ENCODE data around the gene ATP1A3.
A peak's percentile ranks its signal among the peaks of the same experiment; 100 is the strongest.
"Not testable (repeated sequence)": the region's sequence is repeated elsewhere in the genome, so short reads cannot be mapped to it uniquely, and the experiment has no call there.

ATP1A3 gene

DNA sequence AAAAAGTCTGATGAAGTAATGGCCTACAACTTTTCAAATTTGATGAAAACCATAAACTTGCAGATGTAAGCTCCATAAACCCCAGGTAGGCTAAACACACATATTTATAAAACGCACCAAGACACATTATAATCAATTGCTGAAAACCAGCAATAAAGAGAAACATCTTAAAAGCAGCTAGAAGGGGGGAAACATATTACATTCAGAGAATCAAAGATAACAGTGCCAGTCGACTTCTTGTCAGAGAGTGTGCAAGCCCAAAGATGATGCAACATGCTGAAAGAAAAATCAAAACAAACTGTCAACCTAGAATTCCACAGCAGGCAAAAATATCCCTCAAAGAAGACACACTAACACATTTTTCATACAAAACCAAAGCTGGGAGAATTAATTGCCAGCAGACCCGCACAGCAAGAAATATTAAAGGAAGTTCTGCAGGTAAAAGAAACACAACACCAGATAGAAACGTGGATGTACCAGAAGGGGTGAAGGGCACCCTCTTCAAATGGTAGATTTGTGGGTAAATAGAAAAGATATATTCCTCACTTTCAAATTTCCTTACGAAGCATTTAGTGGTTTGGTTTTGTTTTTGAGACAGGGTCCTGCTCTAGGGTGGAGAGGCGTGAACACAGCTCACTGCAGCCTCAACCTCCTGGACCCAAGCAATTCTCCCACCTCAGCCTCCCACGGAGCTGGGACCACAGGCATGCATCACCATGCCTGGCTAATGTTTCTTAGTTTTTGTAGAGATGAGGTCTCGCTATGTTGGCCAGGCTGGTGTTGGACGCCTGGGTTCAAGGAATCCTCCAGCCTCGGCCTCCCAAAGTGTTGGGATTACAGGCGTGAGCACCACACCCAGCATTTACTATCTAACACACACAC lies 16.5 kb upstream of the ATP1A3 start:
- no peak for DNase-seq

DNA sequence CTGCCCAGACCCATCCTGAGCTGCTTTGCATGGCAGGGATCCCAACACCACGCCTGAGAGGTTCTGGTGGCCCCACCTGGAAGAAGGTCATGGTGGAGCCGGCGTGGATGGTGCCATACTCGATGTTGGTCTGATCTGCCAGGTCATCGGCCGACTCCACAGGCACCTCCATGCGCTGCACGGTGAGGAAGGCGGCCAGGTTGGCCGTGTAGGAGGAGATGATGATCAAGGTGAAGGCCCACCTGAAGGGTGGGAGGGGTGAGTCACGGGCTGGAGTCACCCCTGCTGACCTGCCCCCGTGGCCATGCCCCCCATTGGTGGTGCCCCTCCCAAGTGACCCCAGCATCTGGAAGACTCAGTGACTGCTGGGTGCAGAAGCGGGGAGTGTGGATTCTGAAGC lies 12.5 kb upstream of the ATP1A3 start:
- no peak for DNase-seq

DNA sequence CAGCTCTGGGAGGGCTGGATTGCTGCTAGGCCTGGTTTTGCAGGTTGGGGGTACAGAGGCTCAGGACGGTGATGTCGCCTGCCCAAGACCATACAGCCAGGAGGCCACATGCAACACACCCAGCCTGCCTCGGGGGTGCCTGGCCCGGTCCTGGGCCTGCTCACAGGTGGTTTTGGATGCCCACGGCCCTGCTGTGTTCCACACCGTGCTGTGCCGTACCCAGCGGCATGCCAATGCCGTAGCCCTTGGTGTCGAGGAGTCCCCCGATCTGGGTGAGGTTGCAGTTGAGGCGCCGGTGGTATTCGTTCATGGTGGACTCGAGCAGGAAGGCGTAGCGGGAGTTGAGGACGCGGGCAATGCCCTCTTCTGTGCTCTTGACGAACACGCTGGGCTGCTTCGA lies 11.5 kb upstream of the ATP1A3 start:
- DNase-seq = no peak

- DNase-seq = no peak
Observed at GRCh38 chr19:42003506-42004294, 9.7 kb upstream of the ATP1A3 start.

- DNase-seq = no peak
Observed at GRCh38 chr19:41999878-42000208, 5.8 kb upstream of the ATP1A3 start.

- DNase-seq = peak; percentile 40
Observed at GRCh38 chr19:41999071-41999877, 5.2 kb upstream of the ATP1A3 start.

- peak; percentile 72 for DNase-seq
Observed at GRCh38 chr19:41998246-41999020, 4.4 kb upstream of the ATP1A3 start.

DNA sequence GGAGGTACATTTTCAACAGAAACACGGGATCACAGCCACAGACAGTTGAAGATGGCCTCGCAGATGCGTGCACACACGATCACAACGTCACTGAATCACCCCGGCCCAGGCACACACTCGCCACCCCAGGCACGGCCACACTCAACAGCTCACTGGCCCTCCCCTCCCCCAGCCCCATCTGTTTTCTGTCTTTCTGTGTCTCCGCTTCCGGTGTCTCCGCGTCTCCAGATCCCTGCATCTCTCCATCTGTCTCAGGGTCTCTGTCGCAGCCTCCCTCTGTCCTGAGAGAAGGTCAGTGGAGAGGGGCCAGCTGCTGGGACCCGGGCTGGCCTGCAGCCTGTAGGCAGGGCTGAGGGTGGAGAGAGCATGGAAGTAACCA lies 3.8 kb upstream of the ATP1A3 start:
- no peak for DNase-seq

DNA sequence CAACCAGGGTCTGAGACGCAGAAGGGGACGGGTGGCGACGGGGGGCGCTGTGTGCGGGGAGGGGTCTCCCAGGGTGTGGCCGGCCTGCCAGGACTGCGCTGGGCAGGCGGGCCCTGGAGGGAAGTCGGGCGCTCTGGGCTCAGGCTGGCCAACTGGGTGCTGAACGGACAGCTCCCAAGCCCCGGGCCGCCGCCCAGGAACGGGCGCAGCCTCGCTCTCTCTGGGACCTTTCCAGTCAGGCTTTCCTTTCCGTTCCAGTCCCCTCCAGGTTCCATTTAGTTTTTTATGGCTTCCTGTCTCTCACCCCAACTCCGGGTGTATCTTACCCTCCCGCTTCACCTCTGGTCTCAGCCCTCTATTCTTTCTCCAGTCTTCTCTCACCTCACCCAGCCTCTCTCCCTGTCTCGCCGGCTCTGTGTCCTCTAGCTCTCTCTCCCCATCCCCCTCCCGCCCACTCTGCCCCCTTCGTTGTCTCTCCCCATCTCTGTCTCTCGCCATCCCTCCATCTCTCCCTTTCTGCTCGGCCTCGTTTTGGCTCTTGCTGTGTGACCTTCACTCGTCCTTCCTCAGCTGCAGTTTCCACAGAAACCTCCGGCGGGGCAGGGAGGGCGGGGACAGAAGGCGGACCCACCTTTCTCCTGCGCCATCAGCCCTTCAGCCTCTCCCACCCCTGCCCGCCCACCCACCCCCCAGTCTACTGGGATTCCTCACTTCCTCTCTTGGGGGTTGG lies 3.3 kb upstream of the ATP1A3 start:
- DNase-seq = peak; percentile 52

DNA sequence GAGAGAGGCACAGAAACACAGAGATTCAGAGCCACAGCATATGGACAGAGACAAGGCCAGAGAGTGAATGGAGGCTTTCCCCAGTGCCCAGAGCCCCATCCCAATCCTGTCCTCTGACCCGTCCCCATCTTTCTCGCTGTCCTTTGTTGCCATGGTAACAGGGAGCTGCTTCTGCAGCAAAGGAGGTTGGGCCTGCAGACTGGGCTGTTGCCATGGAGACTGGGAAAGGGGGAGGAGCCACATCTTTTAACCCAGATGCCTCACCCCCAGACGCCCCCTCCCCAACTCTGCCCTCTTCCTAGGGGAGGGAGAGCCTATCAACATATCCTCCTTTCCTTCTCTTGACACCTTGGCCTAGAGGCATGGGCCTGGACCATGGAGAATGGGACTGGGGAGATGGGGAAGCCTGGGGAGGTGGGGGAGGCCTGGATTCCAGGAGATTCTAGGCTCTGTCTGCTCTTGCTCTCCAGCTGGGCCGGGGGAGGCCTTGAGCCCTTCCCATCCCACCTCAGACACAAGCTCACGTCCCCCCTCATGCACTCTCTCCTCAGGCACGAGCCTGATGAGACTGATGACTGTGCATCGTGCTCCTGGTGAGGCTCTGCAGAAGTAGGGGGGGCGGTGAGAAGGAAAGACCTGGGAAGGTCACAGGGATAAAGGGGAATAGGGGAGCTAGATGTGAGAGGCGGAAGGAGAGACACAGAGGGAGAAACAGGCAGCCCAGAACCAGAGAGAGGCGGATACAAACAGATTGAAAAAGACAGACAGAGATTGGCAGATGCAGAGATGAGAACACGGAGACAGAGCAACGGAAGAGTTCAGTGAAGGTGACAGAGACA lies 2.1 kb upstream of the ATP1A3 start:
- no peak for DNase-seq

DNA sequence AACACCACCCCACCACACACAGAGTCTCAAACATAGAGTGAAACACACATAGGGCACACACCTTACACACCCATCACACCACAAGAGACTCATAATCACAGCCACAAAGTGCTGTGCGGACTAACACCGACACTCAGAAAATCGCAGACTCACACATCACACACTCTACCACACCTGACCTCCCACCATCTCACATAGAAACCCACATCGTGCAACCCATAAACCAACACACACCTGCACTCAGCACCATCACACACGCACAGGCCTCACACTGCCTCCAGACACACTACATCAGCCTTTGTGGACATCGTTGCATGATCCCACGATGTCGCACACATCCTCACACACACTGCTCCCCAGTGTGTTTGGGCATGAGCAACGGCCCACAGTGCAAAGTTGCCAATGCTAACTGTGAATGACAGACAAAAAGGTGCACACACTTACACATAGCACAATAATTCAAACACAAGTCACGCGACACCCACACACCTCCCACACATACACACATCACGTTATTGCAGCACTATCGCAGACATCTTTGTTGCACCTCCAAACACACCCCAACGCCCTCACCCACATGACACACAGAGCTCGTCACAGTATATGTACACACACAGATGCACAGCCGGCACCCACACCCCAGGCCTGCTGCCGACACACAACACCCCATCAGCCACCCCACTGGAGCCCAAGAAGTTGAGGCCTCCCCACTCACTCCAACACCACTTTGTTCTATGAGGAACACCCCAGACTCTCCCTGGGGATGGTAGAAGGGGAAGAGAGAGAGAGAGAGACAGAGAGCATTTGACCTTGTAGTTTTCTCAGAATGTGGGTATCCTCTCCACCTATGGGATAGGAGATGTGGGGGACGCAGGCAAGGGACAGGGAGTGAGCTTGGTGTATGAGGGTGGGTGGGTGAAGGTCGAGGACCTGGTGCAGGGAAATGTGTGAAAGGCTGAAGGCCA lies 1.2 kb upstream of the ATP1A3 start:
- DNase-seq = no peak

- no peak for DNase-seq
Observed at GRCh38 chr19:41994521-41994971, 516 bp upstream of the ATP1A3 start.

- not testable (repeated sequence) for DNase-seq
Observed at GRCh38 chr19:41991925-41992569, 2.0 kb downstream of the ATP1A3 start.

- no peak for DNase-seq
Observed at GRCh38 chr19:41991025-41991424, 3.0 kb downstream of the ATP1A3 start.

GRCh38 chr19:41990615-41991014 lies 3.4 kb downstream of the ATP1A3 start:
- DNase-seq = no peak

- DNase-seq = no peak
Observed at GRCh38 chr19:41990028-41990427, 4.0 kb downstream of the ATP1A3 start.

DNA sequence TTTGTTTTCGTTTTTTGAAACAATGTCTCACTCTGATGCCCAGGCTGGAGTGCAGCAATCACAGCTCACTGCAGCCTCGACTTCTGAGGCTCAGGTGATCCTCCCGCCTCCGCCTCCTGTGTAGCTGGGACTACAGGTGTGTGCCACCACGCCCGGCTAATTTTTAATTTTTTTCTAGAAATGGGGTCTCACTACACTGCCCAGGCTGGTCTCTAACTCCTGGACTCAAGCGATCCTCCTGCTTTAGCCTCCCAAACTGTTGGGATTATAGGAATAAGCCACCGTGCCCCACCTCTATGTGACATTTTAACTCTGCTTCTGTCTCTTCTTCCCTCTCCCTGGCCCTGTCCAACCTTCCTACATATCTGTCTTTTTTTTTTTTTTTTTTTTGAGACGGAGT lies 5.1 kb downstream of the ATP1A3 start:
- no peak for DNase-seq

DNA sequence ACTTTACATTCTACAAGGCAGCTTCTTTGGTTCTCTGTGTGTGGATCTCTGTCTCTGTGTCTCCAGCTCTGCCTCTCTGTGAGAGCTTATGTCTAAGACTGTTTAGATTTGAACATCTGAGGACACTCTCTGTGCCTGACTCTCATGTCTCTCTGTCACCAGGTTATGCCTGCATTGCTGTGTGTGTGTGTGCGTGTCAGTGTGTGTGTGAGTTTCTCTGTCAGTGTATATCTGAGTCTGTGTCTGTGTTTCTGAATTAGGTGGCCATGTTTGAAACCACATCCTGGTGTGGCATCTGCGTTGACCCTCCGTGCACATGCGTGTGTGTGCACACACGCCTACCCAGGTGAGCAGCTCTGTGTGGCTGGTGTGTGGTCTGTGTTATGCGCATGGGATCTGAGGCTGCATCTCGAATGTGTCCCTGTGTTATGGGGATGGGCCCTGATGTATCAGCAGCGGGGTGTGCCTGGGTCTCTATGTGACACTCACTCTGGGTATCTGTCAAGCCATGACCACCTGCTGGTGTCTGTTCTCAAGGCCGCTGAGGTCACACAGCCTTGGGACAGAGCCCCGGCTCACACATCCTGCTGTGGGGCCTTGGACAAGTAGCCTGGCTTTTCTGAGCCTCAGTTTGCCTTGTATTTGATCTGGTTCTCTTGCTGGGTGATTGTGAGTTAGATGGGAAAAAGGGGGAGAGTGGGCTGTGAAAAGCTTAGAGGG lies 6.7 kb downstream of the ATP1A3 start:
- no peak for DNase-seq

Data from RPMI8226 (cell line).